Measurements from ENCODE around the gene RPL31. TPM values are rescaled to one million over a fixed set of nuclear protein-coding genes. Genes with fewer than 3 reads are reported as not detected.

The RPL31 gene
- polyA plus RNA-seq, 4 donors = 2,508 to 2,984 (median 2,727) TPM

GRCh38 chr2:101053117-101053516 is 51.0 kb downstream of the RPL31 start:
- DNase-seq (ENCODE audit: low read depth in 4 of 4, low spot score in 3 of 4) = no peak

Other genes starting within 250 kb of the RPL31 start
- 10 to 100 TPM; 10.6 to 20.1 (median 11.8) TPM for gene NPAS2, start 182.2 kb upstream of the RPL31 start, polyA plus RNA-seq (ENCODE audit: insufficient read length in 4 of 4)
- gene TBC1D8, start 149.1 kb downstream of the RPL31 start, polyA plus RNA-seq (ENCODE audit: insufficient read length in 4 of 4) = 10 to 100 TPM; 28.1 to 30.0 (median 29.5) TPM

Measured in right renal pelvis (tissue), 4 donors.